LHCN-M2 (cell line): ENCODE measurements around the gene SPACA4. TPM values are rescaled to one million over a fixed set of nuclear protein-coding genes. Genes with fewer than 3 reads are reported as not detected.
A peak's percentile ranks its signal among the peaks of the same experiment; 100 is the strongest.
"Not testable (repeated sequence)": the region's sequence is repeated elsewhere in the genome, so short reads cannot be mapped to it uniquely, and the experiment has no call there.

Source experiments
- DNase-seq: peaks from one replicate; pipeline ENCODE4 v3.0.0-alpha.2; 2012; ENCODE audit warnings: low read depth
- polyA plus RNA-seq: library from polyadenylated mRNA; unstranded; fragments of >200 nt; gene quantifications from one replicate; pipeline ENCODE4 v1.2.1, GENCODE V29; 2012; ENCODE audit warnings: missing spikeins
- total RNA-seq: library from RNA; depleted of rRNA; stranded (reverse); fragments of >200 nt; gene quantifications from 2 replicates; pipeline ENCODE4 v1.2.3, GENCODE V29; 2014; rRNA removed

SPACA4 gene
- total RNA-seq = not detected in 2 replicates
- not detected for polyA plus RNA-seq

DNA sequence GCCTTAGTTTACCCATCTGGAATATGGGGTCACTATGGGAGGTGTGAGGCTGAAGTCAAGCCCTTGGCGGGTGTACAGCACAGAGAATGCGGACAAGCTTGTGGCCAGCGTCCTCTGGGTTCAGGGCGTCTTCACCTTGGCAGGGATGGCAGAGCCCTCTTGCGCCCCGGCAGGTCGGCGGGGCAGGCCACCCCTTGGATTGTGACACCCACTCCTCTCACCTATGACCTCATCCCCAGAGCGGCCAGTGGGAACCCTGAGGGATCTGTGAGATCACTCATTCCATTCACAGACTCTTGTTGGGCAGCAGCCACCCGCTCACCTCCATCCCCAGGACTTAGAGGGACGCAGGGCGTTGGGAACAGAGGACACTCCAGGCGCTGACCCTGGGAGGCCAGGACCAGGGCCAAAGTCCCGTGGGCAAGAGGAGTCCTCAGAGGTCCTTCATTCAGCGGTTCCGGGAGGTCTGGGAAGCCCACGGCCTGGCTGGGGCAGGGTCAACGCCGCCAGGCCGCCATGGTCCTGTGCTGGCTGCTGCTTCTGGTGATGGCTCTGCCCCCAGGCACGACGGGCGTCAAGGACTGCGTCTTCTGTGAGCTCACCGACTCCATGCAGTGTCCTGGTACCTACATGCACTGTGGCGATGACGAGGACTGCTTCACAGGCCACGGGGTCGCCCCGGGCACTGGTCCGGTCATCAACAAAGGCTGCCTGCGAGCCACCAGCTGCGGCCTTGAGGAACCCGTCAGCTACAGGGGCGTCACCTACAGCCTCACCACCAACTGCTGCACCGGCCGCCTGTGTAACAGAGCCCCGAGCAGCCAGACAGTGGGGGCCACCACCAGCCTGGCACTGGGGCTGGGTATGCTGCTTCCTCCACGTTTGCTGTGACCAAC is at the start of gene SPACA4:
SPACA4 (plus strand) TSS at position 280 of the 896 bp plus-strand sequence; CDS start at position 517, 237 bp downstream.
- no peak for DNase-seq

GRCh38 chr19:48556825-48557224 is 49.7 kb upstream of the SPACA4 start:
- DNase-seq = no peak

DNA sequence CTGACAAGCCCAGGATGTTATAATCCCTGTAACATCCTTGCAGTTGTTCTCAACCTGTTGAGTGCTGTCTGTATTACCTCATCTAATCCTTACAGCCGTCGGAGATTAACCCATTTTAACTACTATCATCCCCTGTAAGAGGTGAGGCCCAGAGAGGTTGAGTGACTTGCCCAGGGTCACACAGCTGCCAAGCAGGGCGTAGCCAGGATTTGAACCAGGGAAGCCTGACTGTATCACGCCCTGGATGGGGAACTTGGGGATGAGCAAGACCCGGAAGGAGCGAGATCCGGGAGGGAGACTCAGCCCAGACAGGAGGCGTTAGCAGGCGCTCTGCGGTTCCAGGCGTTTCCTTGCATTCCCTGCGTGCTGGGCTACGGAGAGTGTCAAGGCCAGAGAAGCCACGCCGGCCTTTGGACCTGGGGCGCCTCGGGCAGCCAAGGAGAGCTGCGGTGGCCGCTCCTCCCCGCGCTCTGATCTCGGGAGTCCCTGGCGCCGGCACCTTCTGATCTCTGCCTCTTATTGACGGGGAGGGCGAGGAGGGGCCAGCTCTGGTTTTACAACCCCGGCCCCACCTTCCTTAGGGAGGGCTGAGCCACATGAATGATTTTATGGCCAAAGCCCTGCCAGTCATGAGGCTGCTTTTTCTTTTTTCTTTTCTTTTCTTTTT is 48.4 kb upstream of the SPACA4 start:
- DNase-seq = peak; percentile 30

- DNase-seq = no peak
These were observed 46.4 kb upstream of the SPACA4 start for GRCh38 chr19:48560095-48560530.

DNA sequence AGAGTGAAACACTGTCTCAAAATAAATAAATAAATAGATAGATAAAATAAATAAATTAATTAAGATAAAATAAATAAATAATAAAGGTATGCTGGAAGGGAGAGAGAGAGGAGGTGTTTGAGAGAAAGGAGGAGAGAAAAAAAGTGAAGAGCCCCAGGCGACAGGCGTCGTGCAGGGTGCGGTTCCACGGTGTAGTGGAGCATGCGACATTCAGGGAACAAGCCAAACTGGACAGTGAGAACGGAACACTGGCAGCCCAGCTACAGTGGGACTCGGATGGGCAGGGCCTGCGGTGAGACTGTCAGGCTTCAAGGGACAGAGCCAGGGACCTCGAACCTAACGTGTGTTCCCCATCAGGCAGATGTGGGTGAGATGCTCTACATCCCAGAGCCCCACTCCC is 45.1 kb upstream of the SPACA4 start:
- DNase-seq = no peak

GRCh38 chr19:48565090-48565489 is 41.5 kb upstream of the SPACA4 start:
- DNase-seq = peak; percentile 53

- DNase-seq = peak; percentile 89
These were observed 38.1 kb upstream of the SPACA4 start for GRCh38 chr19:48568345-48568886.

GRCh38 chr19:48569814-48570213 is 36.7 kb upstream of the SPACA4 start:
- DNase-seq = peak; percentile 26

DNA sequence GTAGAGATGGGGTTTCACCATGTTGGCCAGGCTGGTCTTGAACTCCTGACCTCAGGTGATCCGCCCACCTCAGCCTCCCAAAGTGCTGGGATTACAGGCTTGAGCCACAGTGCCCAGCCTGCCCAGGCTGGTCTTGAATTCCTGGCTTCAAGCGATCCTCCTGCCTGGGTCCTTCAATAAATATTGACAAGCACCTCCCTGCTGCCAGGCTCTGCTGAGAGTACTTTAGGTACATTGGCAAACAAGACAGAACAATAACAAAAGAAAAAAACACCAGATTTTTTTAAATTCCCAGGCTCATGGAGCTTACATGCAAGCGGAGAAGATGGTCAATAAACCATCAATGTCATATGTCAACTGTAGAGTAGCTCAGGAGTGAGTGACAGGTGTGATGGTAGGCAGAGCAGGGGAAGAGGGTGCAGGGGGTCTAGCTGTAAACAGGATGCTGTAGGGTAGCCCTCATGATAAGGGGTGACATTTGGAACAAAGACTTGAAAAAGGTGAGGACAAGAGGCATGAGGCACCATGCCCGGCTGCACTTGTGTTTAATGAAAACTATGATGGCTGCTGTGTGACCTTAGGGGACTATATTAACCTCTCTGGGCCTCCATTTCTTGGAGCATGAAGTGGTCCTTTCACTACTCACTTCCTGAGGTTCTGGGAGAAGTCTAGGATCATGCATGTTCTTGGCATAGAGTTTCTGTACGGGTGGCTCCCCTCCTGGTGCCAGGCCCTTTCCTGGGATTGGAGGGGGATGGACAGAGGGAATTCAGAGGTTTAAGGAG is 35.0 kb upstream of the SPACA4 start:
- no peak for DNase-seq

GRCh38 chr19:48573163-48573505 is 33.4 kb upstream of the SPACA4 start:
- no peak for DNase-seq

- DNase-seq = no peak
These were observed 30.5 kb upstream of the SPACA4 start for GRCh38 chr19:48575931-48576622.

DNA sequence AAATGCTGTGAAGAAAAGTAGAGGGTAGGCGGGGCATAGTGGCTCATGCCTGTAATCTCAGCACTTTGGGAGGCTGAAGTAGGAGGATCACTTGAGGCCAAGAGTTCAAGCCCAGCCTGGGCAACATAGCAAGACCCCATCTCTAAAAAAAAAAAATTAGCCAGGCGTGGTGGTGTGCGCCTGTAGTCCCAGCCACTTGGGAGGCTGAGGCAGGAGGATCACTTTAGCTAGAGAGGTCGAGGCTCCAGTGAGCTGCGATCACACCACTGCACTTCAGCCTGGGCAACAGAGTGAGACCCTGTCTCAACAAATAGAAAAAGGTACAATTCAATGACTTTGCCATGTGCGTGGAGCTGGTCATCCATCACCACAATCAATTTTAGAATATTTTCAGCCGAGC is 28.6 kb upstream of the SPACA4 start:
- not testable (repeated sequence) for DNase-seq

- DNase-seq = peak; percentile 10
These were observed 27.7 kb upstream of the SPACA4 start for GRCh38 chr19:48578891-48579290.

DNA sequence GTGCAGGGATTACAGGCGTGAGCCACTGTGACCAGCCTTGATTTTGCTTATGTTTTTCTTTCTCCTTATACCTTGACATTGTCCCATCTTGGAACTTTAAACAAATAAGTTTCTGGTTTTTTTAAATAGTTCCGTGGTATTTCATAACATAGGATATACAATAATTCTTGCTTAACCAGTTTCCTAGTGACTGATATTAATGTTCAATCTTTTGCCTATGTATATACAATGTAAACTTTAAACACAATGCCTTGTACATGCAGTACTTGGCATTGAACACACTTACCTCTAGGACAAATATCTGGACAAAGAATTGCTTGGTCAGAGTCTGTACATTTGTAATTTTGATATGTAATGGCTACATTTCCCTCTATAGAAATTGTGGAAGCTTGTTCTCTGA is 24.4 kb upstream of the SPACA4 start:
- DNase-seq = no peak

DNA sequence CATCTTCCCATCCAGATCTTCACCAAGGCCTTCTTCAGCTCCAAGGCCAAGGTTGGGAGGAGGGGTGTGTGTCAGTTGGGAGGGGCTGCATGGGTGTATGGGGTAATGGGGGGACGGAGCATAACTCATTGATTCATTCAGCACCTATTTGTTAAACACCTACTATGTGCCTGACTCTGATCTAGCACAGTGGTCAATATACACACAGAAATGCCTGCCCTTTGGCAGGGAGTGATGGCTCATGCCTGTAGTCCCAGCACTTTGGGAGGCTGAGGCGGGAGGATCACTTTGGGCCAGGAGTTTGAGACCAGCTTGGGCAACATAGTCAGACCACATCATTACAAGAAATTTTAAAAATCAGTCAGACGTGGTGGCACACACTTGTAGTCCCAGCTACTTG is 19.2 kb upstream of the SPACA4 start:
- DNase-seq = no peak

DNA sequence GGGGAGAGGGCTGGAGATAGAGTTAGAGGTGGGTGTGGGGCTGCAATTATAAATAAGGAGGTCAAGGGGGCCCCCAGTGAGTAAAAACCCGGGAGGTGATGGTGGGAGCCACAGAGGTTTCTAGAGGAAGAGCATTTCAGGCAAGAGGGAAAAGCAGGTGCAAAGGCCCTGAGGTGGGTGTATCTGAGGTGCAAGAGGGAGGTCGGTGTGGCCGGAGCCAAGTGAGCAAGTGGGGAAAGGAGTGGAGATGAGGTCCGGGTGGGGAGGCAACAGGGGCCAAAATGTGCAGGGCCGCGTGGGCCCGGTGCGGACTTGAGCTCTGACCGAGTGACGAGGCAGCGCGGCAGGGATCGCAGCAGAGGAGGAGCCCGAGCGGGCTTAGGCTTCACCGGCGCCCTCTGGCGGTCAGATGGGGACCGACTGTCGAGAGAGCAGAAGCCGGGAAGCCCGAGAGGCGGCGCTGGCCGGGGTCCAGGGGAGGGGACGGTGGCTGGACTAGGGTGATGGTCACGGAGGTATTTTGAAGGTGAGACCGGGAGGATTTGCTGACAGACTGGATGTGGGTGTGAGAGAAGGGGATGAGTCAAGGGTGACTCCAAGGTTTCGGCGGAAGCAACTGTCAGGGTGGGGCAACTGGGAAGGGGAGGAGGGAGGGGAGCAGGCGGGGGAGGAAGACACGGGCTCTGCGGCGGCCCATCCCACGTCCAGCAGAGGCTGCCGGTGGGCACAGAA is 17.7 kb upstream of the SPACA4 start:
- peak; percentile 74 for DNase-seq

- peak; percentile 24 for DNase-seq
These were observed 15.5 kb upstream of the SPACA4 start for GRCh38 chr19:48591021-48591420.

- no peak for DNase-seq
These were observed 11.4 kb upstream of the SPACA4 start for GRCh38 chr19:48595171-48595570.

- DNase-seq = no peak
These were observed 10.7 kb upstream of the SPACA4 start for GRCh38 chr19:48595833-48596232.

DNA sequence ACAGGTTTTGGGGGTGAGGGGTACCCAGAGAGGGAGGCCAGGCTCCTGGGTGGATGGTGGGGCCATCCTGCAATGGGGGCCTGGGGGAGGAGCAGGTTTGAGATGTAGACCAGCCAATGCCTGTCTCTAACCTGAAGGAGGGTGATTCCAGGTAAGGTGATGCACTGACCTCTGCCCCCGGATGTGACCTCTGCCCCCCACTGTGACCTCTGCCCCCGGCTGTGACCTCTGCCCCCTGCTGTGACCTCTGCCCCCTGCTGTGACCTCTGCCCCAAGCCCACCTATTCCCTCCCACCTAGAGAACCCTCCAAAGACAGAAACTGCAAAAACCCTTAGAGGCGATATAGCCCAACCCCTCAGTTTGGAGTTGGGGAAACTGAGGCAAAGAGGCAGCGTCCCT is 10.3 kb upstream of the SPACA4 start:
- no peak for DNase-seq
